HEK293T (cell line): Measurements from ENCODE around the gene UBE4A.

Source experiments
- ARNT ChIP-seq: fragments of 450-650 bp; IDR thresholded peaks from 2 replicates; pipeline ENCODE4 v1.6.1; 2017; ENCODE audit warnings: mild to moderate bottlenecking
- BHLHE40 ChIP-seq: fragments of 450-650 bp; IDR thresholded peaks from 2 replicates; pipeline ENCODE4 v1.6.1; 2016; ENCODE audit warnings: mild to moderate bottlenecking, moderate library complexity, borderline replicate concordance
- FOXK2 ChIP-seq: fragments of 450-650 bp; IDR thresholded peaks from 2 replicates; pipeline ENCODE4 v1.6.1; 2016; ENCODE audit warnings: mild to moderate bottlenecking
- FOXM1 ChIP-seq: fragments of 450-650 bp; IDR thresholded peaks from 2 replicates; pipeline ENCODE4 v1.6.1; 2017; ENCODE audit warnings: mild to moderate bottlenecking, borderline replicate concordance
- L3MBTL2 ChIP-seq: fragments of 450-650 bp; conservative IDR thresholded peaks from 2 replicates; pipeline ENCODE4 v1.6.1; 2016; ENCODE audit warnings: mild to moderate bottlenecking
- NFRKB ChIP-seq: fragments of 450-650 bp; IDR thresholded peaks from 2 replicates; pipeline ENCODE4 v1.6.1; 2016; ENCODE audit warnings: mild to moderate bottlenecking, moderate library complexity
- SP1 ChIP-seq: fragments of 450-650 bp; IDR thresholded peaks from 2 replicates; pipeline ENCODE4 v1.6.1; 2017
- SUZ12 ChIP-seq: fragments of 450-650 bp; IDR thresholded peaks from 2 replicates; pipeline ENCODE4 v1.6.1; 2016; ENCODE audit warnings: mild to moderate bottlenecking
- TARDBP ChIP-seq: fragments of 450-650 bp; IDR thresholded peaks from 2 replicates; pipeline ENCODE4 v1.6.1; 2016

GRCh38 chr11:118340449-118340848 lies 19.0 kb upstream of the UBE4A start:
- TF ChIP-seq SP1, result no peak
- TF ChIP-seq SUZ12, result no peak
- no peak for TF ChIP-seq L3MBTL2
- no peak for TF ChIP-seq BHLHE40
- no peak for TF ChIP-seq ARNT
- no peak for TF ChIP-seq TARDBP
- no peak for TF ChIP-seq NFRKB
- TF ChIP-seq FOXK2, result no peak
- no peak for TF ChIP-seq FOXM1
